Hepatocyte (in vitro differentiated cells): ENCODE data around the gene SHOX. TPM values are rescaled to one million over a fixed set of nuclear protein-coding genes. Genes with fewer than 3 reads are reported as not detected.

Experiments
- DNase-seq: peaks from one replicate; pipeline ENCODE4 v3.0.0-alpha.2; 2016; ENCODE audit warnings: low spot score
- H2AFZ ChIP-seq: fragments of 200-600 bp; sonication (generic); 2 replicates; pipeline ENCODE4 v1.6.0; 2016; ENCODE audit warnings: antibody characterized with exemption, mild to moderate bottlenecking
- H3K27ac ChIP-seq: fragments of 200-600 bp; sonication (generic); 2 replicates; pipeline ENCODE4 v1.5.1; 2016; ENCODE audit warnings: mild to moderate bottlenecking
- H3K27me3 ChIP-seq: fragments of 200-600 bp; sonication (generic); 2 replicates; pipeline ENCODE4 v1.6.1; 2016
- H3K36me3 ChIP-seq: fragments of 200-600 bp; sonication (generic); replicated peaks from 2 replicates; pipeline ENCODE4 v1.5.1; 2016; ENCODE audit warnings: low read depth; ENCODE audit not compliant: insufficient read depth
- H3K4me1 ChIP-seq: fragments of 200-600 bp; sonication (generic); 2 replicates; pipeline ENCODE4 v1.5.1; 2016; ENCODE audit warnings: mild to moderate bottlenecking, moderate library complexity; ENCODE audit not compliant: insufficient read depth
- H3K4me2 ChIP-seq: fragments of 200-600 bp; sonication (generic); 2 replicates; pipeline ENCODE4 v1.6.0; 2016
- H3K4me3 ChIP-seq: fragments of 200-600 bp; sonication (generic); 2 replicates; pipeline ENCODE4 v1.5.1; 2016; ENCODE audit warnings: mild to moderate bottlenecking
- H3K79me2 ChIP-seq: fragments of 200-600 bp; sonication (generic); 2 replicates; pipeline ENCODE4 v1.6.0; 2017; ENCODE audit warnings: mild to moderate bottlenecking
- H3K9me2 ChIP-seq: fragments of 200-600 bp; sonication (generic); replicated peaks from 2 replicates; pipeline ENCODE4 v1.6.0; 2017; ENCODE audit warnings: mild to moderate bottlenecking; ENCODE audit not compliant: insufficient read depth
- H3K9me3 ChIP-seq: fragments of 200-600 bp; sonication (generic); 2 replicates; pipeline ENCODE4 v1.5.1; 2016; ENCODE audit warnings: low read depth, mild to moderate bottlenecking
- H4K20me1 ChIP-seq: fragments of 200-600 bp; sonication (generic); 2 replicates; pipeline ENCODE4 v1.6.0; 2016; ENCODE audit warnings: mild to moderate bottlenecking; ENCODE audit not compliant: insufficient read depth, poor library complexity, severe bottlenecking
- CTCF ChIP-seq: fragments of 200-600 bp; sonication (generic); IDR thresholded peaks from 2 replicates; pipeline ENCODE4 v1.5.1; 2016; ENCODE audit warnings: antibody characterized with exemption, mild to moderate bottlenecking; ENCODE audit not compliant: poor library complexity
- EZH2 ChIP-seq: fragments of 200-600 bp; sonication (generic); IDR thresholded peaks from 2 replicates; pipeline ENCODE4 v1.6.1; 2016; ENCODE audit warnings: antibody characterized with exemption, mild to moderate bottlenecking, borderline replicate concordance
- EZH2phosphoT487 ChIP-seq: fragments of 200-600 bp; sonication (generic); IDR thresholded peaks from one replicate; pipeline ENCODE4 v1.6.1; 2018; ENCODE audit warnings: antibody characterized with exemption, mild to moderate bottlenecking, low read depth, moderate library complexity; ENCODE audit not compliant: unreplicated experiment, severe bottlenecking
- WGBS: methylation state at CpG from one replicate; pipeline ENCODE4 v1.1.6; 2016; ENCODE audit warnings: low lambda C conversion rate; ENCODE audit errors: missing lambda C conversion rate; 5-methylcytosine and 5-hydroxymethylcytosine counted together
- polyA plus RNA-seq: library from polyadenylated mRNA; unstranded; fragments of >200 nt; fragmentation: Nextera tagmentation; extraction: Ambion mirVana; gene quantifications from 2 replicates; pipeline ENCODE4 v1.2.1, GENCODE V29; 2016
- total RNA-seq: library from RNA; depleted of rRNA; stranded (reverse); fragments of >200 nt; gene quantifications from 2 replicates; pipeline ENCODE4 v1.2.3, GENCODE V29; 2014

SHOX gene
- total and polyA plus RNA-seq, 2 experiments from 2014 or later = 0.10 TPM; not detected in 1

- Histone ChIP-seq H4K20me1 (no peaks in the 10 kb centered on the region), H3K4me3 (no peak overlapping the region), H3K36me3 (no peaks in the 10 kb centered on the region), H3K27ac (no peak overlapping the region), H3K4me1 (no peaks in the 10 kb centered on the region), H3K9me2 (no peaks in the 10 kb centered on the region), H3K27me3 (peaks cover 90% of the 10 kb centered on the region), H2AFZ (no peak overlapping the region), H3K9me3 (no peaks in the 10 kb centered on the region), H3K79me2 (no peaks in the 10 kb centered on the region), H3K4me2 (no peak overlapping the region)
- no peak for DNase-seq
- WGBS = 9% methylated on average over 27 of the region's 27 CpGs
- TF ChIP-seq CTCF (no peak), EZH2 (peak; percentile 91), EZH2phosphoT487 (no peak)
Observed at GRCh38 chrX:636981-637659, 6.5 kb downstream of the SHOX start.

DNA sequence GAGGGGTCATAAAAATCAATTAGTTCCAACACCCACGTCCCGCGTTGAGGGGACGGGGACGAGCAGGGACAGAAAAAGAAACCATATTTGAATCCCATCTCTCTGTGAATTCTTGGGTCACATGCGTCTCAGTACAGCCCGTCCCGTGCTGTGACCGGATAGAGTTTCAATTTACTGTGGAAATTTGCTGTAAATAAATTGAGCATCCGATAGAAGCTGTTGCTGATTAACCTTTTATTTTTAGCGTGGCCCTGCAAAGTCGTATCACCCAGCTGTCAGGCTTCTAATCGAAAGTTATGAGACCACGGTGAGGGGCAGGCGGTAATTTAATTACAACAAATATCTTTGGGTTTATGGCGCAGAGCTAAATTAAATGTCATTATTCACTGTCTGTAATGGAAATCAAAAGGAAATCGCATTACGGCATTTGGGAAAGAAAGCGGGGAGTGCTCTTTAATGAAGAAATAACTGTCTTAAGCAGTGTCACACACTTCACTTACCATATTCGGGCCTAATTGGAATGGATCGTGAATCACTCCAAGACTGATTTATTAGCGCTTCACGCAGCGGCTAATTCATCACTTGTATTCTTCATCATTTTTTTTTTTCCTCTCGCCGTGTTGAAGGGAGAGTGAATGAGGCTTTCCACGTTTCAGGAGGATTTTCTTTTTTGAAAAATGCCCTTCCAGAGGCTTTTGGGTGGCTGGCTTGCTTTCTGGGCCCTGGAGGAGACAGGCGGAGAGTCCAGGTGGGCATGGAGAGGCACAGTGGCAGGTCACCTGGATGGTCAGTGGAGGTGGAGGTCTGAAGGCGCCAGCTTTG is 7.3 kb downstream of the SHOX start:
- H3K27me3 ChIP-seq = peaks cover 89% of the 10 kb centered on the region
- TF ChIP-seq CTCF = no peak
- TF ChIP-seq EZH2 = peak; percentile 89
- TF ChIP-seq EZH2phosphoT487 = peak; percentile 20
- no peak overlapping the region for H3K4me3 ChIP-seq

DNA sequence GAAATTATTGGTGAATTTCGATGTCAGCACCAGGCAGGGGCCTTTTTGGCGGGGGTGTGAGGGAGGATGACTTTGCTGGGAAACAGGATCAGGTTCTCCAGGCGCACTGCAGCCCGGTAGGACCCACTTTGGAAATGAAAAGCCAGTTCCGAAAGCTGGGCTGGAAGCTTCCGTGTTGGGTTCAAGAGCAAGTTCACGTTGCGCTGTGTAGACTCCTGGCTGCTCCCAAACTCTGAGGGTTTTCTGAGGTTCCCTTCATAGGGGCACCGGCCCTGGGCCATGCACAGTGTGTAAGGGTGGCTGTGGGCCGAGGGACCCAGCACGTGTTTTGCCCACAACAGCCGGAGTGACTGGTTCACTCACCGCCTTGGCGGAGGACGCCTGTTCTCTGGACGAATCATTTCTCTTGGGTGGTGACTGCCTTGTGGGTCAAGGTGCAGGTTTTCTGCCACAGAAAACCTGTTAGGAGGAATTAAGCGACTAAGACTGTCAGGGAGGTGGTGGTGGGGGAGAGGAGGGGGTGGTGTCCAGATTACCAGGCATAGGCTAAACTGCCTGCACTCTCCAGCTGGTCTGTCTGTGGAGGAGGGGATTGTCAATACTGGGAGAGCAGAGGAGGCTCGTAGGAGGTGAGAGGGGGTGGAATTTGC is 8.0 kb downstream of the SHOX start:
- H3K4me3 ChIP-seq = no peak overlapping the region
- H4K20me1 ChIP-seq = no peaks in the 10 kb centered on the region
- H3K27me3 ChIP-seq = peaks cover 82% of the 10 kb centered on the region
- H3K79me2 ChIP-seq = no peaks in the 10 kb centered on the region
- no peaks in the 10 kb centered on the region for H3K36me3 ChIP-seq
- no peak for DNase-seq
- no peak overlapping the region for H2AFZ ChIP-seq
- 8% methylated on average over 18 of the region's 18 CpGs for WGBS
- H3K4me1 ChIP-seq = no peaks in the 10 kb centered on the region
- no peak for TF ChIP-seq EZH2
- no peak for TF ChIP-seq CTCF
- TF ChIP-seq EZH2phosphoT487 = no peak
- H3K9me2 ChIP-seq = no peaks in the 10 kb centered on the region
- no peaks in the 10 kb centered on the region for H3K9me3 ChIP-seq
- no peak overlapping the region for H3K27ac ChIP-seq
- no peak overlapping the region for H3K4me2 ChIP-seq

More for the DNA sequence above, 7.3 kb downstream of the SHOX start:
- Histone ChIP-seq H3K9me3 (no peaks in the 10 kb centered on the region), H3K4me2 (no peak overlapping the region), H2AFZ (no peak overlapping the region), H3K27ac (no peak overlapping the region), H3K36me3 (no peaks in the 10 kb centered on the region), H3K4me1 (no peaks in the 10 kb centered on the region), H3K9me2 (no peaks in the 10 kb centered on the region), H4K20me1 (no peaks in the 10 kb centered on the region), H3K79me2 (no peaks in the 10 kb centered on the region)
- 8% methylated on average over 29 of the region's 29 CpGs for WGBS
- no peak for DNase-seq
